PFSK-1 (cell line): ENCODE data around the gene ZBTB9.

Experiments
- FOXP2 ChIP-seq: optimal IDR thresholded peaks from 2 replicates; pipeline ENCODE3; 2011; ENCODE audit warnings: borderline replicate concordance, control low read depth, inconsistent platforms; ENCODE audit not compliant: insufficient read depth; ENCODE audit errors: extremely low read length, extremely low read depth
- REST ChIP-seq, 2 experiments: IDR thresholded peaks; 2 replicates each; pipeline versions ENCODE4 v1.6.1 to v1.8.0; 2011 to 2012; ENCODE audit warnings: low read depth in 2 of 2, low read length in 2 of 2, control low read depth in 1 of 2, inconsistent platforms in 1 of 2, mild to moderate bottlenecking in 1 of 2, moderate library complexity in 1 of 2; ENCODE audit not compliant: insufficient read depth in 1 of 2
- SIN3A ChIP-seq: IDR thresholded peaks from 2 replicates; pipeline ENCODE4 v1.6.1; 2012; ENCODE audit warnings: mild to moderate bottlenecking, low read length, moderate library complexity, borderline replicate concordance; ENCODE audit not compliant: insufficient read depth

- no peak for TF ChIP-seq SIN3A
- TF ChIP-seq REST (IDR thresholded peaks at IDR 0.05; ENCODE audit: insufficient read depth in 1 of 2, low read depth in 2 of 2, low read length in 2 of 2), result no peak
- no peak for TF ChIP-seq FOXP2
Measured at GRCh38 chr6:33424855-33425667, 29.3 kb upstream of the ZBTB9 start.
